T47D (cell line): ENCODE data around the gene STX1A.

ENCODE experiments used
- DNase-seq, 2 experiments: peaks; one replicate each; pipeline versions ENCODE4 v3.0.0 to v3.0.0-alpha.2; 2011 to 2012; ENCODE audit warnings: low read depth in 1 of 2, low spot score in 1 of 2
- JUND ChIP-seq: IDR thresholded peaks from 2 replicates; pipeline ENCODE4 v1.6.1; 2012; ENCODE audit warnings: low read depth
- in situ Hi-C: cut with HindIII; loops from 2 replicates; pipeline ENCODE4 v1.10.0; 2016; ENCODE audit warnings: low sequenced_read_pairs, low pct_unique_long_range_greater_than_20kb

STX1A gene

GRCh38 chr7:73741600-73741999, 22.1 kb upstream of the STX1A start:
- DNase-seq = peak in 1 of 2 experiments; percentile 61
- in situ Hi-C loops = no loop called here
- no peak for TF ChIP-seq JUND

- peak in 1 of 2 experiments; percentile 87 for DNase-seq
- no peak for TF ChIP-seq JUND
- in situ Hi-C loops = no loop called here
Measured at GRCh38 chr7:73740771-73741170, 21.3 kb upstream of the STX1A start.

- no peak for DNase-seq
- in situ Hi-C loops = no loop called here
- no peak for TF ChIP-seq JUND
Measured at GRCh38 chr7:73740212-73740611, 20.7 kb upstream of the STX1A start.

- no peak for DNase-seq
- in situ Hi-C loops = no loop called here
- TF ChIP-seq JUND = no peak
Measured at GRCh38 chr7:73739387-73739767, 19.9 kb upstream of the STX1A start.

DNA sequence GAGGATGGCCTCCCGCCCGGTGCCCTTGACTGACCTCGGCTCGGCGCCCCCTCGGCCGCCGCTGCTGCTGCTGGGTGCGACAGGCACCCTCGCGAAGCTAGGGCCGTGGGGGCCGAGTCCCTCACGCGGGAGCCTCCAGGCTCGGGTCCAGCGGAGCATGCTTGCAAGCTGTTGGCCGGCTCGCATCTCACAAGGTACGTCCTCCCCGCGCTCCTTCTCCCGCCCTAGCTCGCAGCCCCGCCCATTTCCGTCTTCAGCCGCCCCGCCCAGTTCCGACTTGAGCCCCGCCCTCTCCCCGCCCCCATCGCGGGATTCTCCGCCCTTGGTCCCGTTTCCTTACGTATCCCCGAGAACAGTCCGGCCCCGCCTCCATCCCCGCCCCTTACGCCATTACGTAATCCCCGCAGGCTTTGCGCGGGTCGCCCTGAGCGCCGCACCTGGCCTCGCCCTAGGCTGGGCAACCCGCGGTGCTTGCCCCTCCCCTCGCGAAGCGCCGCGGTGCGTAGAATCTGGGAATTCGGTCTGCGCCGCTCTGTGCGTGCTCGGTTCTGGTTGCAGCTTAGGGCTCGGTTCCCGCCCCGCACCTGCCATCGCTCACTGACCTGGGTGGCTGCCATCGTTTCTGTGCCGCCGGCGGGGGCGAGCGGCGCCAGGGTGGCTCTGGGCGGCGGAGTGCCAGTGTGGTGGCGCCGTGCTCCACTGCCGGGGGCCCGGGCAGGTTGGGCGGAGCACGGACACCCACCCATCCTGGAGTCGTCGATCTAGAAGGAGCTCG, 19.3 kb upstream of the STX1A start, which contains the start of gene ABHD11:
TSS of gene ABHD11 (minus strand) at position 191 of the 775 bp plus-strand sequence. CDS start at position 159, 32 bp downstream.
- TF ChIP-seq JUND = no peak
- peak; percentile 90 to 99 for DNase-seq
- in situ Hi-C loops = no loop called here

- in situ Hi-C loops = no loop called here
- DNase-seq = peak; percentile 86 to 87
- TF ChIP-seq JUND = no peak
Measured at GRCh38 chr7:73738220-73738611, 18.7 kb upstream of the STX1A start.

DNA sequence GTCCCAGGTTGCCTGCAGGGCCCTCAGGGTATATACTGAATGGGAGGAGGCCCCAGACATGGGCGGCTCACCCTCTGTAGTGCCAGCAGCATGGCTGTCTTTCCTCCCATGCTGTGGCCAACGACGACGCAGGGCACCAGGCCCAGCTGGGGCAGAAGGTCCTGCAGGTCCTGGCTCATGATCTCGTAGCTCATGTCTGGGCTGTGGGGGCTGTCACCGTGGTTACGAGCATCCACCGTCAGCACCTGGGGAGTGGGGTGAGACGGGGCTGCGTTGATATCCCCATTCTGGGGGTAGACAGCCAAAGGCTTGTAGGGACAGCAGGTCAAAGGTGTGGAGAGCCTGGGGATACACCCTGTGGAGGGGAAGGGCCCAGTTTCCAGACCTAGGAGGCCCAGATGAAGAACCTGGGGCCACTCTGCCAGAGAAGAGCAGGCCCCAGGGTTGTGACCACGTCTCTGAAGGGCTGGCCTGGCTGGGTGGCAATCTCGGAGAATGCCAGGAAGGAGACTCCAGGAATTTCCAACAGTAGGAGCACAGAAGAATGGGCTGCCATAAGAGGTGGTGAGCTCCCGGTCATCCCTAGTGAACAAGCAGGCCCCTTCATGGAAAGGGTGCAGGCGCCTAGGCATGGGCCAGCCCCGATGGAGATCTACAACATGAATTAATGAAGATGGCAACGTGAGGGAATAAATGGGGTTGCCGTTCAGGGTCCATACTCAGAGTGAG, 18.2 kb upstream of the STX1A start:
- no peak for TF ChIP-seq JUND
- in situ Hi-C loops = no loop called here
- no peak for DNase-seq

GRCh38 chr7:73736885-73737284, 17.4 kb upstream of the STX1A start:
- TF ChIP-seq JUND = no peak

GRCh38 chr7:73735528-73735905, 16.0 kb upstream of the STX1A start:
- no peak for DNase-seq
- no peak for TF ChIP-seq JUND
- in situ Hi-C loops = no loop called here

More at GRCh38 chr7:73736885-73737284, 17.4 kb upstream of the STX1A start:
- DNase-seq = no peak
- in situ Hi-C loops = no loop called here

DNA sequence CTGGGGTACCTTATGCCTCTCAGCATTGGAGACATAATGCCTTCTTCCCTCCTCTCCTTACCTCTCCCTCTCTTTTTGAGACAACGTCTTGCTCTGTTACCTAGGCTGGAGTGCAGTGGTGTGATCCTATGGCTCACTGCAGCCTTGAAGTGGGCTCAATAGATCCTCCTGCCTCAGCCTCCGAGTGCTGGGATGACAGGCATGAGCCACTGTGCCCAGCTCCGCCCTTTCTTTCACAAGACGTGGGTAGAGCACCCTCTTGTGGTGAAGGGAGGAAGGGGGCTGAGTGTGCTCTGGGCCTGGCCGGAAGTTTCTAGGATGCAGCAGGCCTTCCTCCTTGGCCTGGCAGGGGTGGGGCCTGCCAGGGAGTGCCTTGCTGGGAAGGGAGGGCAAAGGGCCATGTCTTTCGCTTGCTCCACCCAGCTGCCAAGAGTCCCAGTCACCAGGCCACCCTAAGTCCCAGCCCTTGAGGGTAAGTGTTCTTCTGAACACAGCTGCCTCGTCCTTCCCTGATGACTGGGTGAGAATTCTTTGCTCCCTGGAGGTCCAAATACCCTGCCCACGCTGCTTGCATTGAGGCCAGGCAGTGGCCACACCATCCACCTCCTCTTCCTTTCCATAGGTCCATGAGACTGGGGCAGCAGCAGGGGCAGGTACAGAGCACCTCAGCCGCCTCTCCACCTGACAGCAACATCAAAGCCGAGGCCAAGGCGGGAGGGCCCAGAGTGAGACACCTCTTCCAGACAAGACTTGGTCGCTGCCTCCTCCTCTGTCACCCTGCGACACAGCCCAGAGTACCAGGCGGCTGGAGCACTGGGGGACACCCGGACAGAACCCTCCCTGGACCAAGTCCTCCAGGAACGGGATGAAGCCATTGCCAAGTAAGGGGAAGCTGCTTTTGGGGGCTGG, 15.4 kb upstream of the STX1A start:
- TF ChIP-seq JUND = no peak; the same call in 1 of the 2 replicates
- in situ Hi-C loops = no loop called here
- peak; percentile 75 to 98 for DNase-seq

- TF ChIP-seq JUND = no peak
- no peak for DNase-seq
- in situ Hi-C loops = no loop called here
Measured at GRCh38 chr7:73732397-73732796, 12.9 kb upstream of the STX1A start.

DNA sequence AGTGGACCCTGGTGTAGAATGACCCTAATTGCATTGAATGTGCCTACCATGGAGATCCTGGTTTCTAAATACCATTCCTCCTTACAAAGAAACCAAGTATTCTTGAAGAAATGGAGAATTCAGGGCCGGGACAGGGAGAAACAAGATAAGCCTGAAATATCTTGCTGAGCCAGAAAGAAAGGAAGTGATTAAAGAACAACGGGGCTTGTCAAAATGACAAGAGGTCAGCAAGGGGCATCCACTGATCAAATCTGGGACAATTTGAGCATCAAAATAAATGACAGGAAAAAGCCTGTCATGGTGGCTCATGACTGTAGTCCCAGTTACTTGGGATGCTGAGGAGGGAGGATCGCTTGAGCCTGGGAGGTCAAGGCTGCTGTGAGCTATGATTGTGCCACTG, 11.0 kb upstream of the STX1A start:
- DNase-seq = no peak
- no peak for TF ChIP-seq JUND
- in situ Hi-C loops = no loop called here

- TF ChIP-seq JUND = no peak
- in situ Hi-C loops = no loop called here
- DNase-seq = no peak
Measured at GRCh38 chr7:73728551-73728950, 9.1 kb upstream of the STX1A start.
